PC-9 (cell line): ENCODE results near the gene CDH22.

Experiments used
- EZH2 ChIP-seq: fragments of 200-600 bp; sonication (generic); IDR thresholded peaks from 2 replicates; pipeline ENCODE4 v1.8.0; 2017; ENCODE audit warnings: antibody characterized with exemption, low read depth
- TF ChIP-seq, protein P1 (sequence below): fragments of 200-600 bp; sonication (generic); conservative IDR thresholded peaks from 2 replicates; pipeline ENCODE4 v1.6.1; 2017; ENCODE audit warnings: mixed run types, antibody characterized with exemption, mild to moderate bottlenecking, moderate library complexity

DNA sequence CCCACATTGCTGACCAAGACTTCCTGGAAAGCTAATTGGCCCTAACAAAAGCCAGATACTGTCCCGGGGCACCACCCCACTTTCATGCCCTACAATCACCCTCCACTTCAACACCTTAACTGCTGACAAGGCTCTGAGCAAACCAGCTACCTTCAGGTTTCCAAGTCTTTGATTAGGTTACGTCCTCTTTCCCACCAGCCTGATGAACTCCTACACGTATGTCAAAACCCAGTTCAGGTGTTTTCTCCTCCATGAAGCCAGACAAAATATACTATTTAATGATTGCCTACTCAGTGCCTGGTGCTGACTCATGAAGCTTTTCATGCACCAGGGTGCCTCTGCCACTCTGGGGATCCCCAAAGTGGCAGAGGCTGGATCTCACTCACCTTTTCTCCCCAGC lies 58.6 kb downstream of the CDH22 start:
- TF ChIP-seq, protein P1, sequence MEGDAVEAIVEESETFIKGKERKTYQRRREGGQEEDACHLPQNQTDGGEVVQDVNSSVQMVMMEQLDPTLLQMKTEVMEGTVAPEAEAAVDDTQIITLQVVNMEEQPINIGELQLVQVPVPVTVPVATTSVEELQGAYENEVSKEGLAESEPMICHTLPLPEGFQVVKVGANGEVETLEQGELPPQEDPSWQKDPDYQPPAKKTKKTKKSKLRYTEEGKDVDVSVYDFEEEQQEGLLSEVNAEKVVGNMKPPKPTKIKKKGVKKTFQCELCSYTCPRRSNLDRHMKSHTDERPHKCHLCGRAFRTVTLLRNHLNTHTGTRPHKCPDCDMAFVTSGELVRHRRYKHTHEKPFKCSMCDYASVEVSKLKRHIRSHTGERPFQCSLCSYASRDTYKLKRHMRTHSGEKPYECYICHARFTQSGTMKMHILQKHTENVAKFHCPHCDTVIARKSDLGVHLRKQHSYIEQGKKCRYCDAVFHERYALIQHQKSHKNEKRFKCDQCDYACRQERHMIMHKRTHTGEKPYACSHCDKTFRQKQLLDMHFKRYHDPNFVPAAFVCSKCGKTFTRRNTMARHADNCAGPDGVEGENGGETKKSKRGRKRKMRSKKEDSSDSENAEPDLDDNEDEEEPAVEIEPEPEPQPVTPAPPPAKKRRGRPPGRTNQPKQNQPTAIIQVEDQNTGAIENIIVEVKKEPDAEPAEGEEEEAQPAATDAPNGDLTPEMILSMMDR, result no peak
- no peak for TF ChIP-seq EZH2
